Erythroblast (primary cell): ENCODE measurements around the gene GPANK1.

Experiments
- DNase-seq, 2 experiments: peaks; one replicate each; lab custom pipeline; 2025; lab: John Stamatoyannopoulos, UW
- GATA1 ChIP-seq: IDR thresholded peaks from 2 replicates; pipeline ENCODE4 v1.6.1; 2011; ENCODE audit warnings: low read depth, mild to moderate bottlenecking, control low read depth, low read length, moderate library complexity
- POLR2A ChIP-seq: IDR thresholded peaks from 2 replicates; pipeline ENCODE4 v1.6.1; 2011; ENCODE audit warnings: mild to moderate bottlenecking, low read length

The GPANK1 gene

GRCh38 chr6:31634969-31635575, 29.7 kb downstream of the GPANK1 start:
- TF ChIP-seq POLR2A = no peak
- DNase-seq = no peak

- TF ChIP-seq POLR2A = no peak
- no peak for TF ChIP-seq GATA1
- no peak for DNase-seq
Measured at GRCh38 chr6:31634131-31634530, 30.7 kb downstream of the GPANK1 start.

DNA sequence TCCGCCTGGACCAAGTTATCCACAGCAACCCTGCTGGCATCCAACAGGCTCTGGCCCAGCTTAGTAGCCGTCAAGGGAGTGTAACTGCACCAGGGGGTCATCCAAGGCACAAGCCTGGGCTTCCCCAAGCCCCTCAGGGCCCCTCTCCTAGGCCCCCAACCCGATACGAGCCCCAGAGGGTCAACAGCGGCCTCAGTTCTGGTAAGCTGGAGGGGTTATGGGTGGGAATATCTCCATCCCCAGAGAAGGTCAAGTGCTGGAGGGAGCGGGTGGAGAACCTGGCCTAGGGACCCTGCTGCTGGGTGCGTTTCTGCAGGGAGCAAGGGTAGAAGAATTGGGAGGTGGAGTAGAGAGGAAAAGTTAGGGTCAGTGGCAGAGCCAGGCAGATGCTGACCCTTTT, 31.4 kb downstream of the GPANK1 start:
- TF ChIP-seq GATA1 (no peak), POLR2A (no peak)
- no peak for DNase-seq

DNA sequence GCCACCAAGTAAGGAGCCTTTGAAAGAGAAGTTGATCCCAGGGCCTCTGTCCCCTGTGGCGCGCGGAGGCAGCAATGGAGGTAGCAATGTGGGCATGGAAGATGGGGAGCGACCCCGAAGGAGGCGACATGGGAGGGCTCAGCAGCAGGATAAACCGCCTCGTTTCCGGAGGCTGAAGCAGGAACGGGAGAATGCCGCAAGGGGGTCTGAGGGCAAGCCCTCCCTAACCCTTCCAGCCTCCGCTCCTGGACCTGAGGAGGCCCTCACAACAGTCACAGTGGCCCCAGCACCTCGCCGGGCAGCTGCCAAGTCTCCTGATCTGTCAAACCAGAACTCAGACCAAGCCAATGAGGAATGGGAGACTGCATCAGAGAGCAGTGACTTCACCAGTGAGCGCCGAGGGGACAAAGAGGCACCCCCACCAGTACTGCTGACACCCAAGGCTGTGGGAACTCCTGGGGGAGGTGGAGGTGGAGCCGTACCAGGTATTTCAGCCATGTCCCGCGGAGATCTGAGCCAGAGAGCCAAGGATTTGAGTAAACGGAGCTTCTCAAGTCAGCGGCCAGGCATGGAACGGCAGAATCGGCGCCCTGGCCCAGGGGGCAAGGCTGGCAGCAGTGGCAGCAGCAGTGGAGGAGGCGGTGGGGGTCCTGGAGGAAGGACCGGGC, 32.4 kb downstream of the GPANK1 start:
- TF ChIP-seq GATA1 (no peak), POLR2A (peak; percentile 18)
- no peak for DNase-seq

DNA sequence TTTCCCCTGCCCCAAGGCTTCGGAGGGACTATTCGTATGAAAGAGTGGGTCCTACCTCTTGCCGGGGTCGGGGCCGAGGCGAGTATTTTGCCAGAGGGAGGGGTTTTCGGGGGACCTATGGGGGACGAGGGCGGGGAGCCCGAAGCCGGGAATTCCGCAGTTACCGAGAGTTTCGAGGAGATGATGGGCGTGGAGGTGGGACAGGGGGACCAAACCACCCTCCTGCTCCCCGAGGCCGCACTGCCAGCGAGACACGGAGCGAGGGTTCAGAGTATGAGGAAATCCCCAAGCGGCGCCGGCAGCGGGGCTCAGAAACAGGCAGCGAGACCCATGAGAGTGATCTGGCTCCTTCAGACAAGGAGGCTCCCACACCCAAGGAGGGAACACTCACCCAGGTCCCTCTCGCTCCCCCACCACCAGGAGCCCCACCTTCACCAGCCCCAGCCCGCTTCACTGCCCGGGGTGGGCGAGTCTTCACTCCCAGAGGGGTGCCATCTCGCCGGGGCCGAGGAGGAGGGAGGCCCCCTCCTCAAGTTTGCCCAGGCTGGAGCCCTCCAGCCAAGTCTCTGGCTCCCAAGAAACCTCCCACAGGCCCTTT, 33.0 kb downstream of the GPANK1 start:
- no peak for DNase-seq
- no peak for TF ChIP-seq POLR2A
- TF ChIP-seq GATA1 = no peak

GRCh38 chr6:31631209-31631608, 33.6 kb downstream of the GPANK1 start:
- TF ChIP-seq GATA1 = no peak
- no peak for TF ChIP-seq POLR2A

GRCh38 chr6:31630177-31630934, 34.4 kb downstream of the GPANK1 start:
- DNase-seq = no peak
- TF ChIP-seq GATA1 (no peak), POLR2A (no peak)

More at GRCh38 chr6:31631209-31631608, 33.6 kb downstream of the GPANK1 start:
- DNase-seq = no peak

- TF ChIP-seq GATA1 = no peak
- TF ChIP-seq POLR2A = no peak
- DNase-seq = no peak
Measured at GRCh38 chr6:31629014-31629413, 35.8 kb downstream of the GPANK1 start.

- TF ChIP-seq POLR2A (no peak), GATA1 (no peak)
- no peak for DNase-seq
Measured at GRCh38 chr6:31627690-31628287, 37.0 kb downstream of the GPANK1 start.

- no peak for DNase-seq
Measured at GRCh38 chr6:31626952-31627351, 37.8 kb downstream of the GPANK1 start.

DNA sequence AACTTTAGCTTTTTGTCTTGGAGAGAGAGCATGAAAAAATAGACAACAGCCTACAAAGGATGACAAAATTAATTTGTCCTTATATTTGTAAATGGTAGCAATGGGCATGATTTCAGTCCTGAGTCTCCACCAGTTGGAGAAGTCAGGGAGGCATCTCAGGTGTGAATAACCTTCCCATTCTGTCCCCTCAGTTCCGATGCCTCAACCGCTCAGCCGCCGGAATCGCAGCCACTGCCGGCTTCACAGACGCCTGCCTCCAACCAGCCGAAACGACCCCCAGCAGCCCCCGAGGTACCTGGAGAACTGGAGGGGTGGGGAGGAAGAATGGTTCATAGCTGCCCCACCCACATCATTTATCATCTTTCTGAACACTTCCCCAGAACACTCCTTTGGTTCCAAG, 40.7 kb downstream of the GPANK1 start:
- no peak for TF ChIP-seq GATA1
- TF ChIP-seq POLR2A = no peak
- DNase-seq = no peak

More at GRCh38 chr6:31626952-31627351, 37.8 kb downstream of the GPANK1 start:
- no peak for TF ChIP-seq GATA1

DNA sequence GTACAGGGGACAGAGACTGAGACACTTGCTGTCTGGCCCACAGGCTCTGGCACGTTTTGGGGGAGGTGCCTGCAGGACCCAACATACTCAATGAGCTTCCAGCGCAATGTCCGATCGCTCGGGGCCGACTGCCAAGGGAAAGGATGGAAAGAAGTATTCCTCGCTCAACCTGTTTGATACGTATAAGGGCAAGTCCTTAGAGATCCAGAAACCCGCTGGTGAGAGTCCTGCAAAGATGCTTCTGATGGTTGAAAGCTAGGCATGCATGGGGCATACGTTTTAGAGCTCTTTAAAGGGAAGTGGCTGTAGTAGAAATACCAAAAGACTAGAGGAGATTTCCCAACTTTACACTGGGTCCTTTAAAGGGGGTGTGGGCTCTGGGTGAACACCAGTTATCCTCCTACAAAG, 42.1 kb downstream of the GPANK1 start:
- no peak for DNase-seq
- no peak for TF ChIP-seq POLR2A
- TF ChIP-seq GATA1 = no peak

DNA sequence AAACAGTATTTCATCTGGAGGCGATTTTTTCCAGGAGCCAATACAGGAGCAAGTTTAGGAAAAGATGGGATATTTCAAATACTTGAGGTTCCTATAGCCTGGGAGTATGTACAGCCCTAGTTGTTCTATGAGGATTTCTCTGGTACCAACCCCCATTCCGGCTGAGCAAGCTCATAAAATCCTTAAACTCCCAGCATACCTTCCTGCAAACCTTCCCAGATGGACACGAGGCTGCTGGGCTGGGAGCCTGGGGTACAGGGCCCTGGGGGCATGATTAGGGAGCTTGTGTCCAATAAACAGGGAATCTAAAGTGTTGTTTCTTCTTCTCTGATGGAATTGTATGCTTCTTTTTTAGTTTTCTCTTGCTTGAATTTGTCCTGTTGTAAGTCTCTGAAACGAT, 42.8 kb downstream of the GPANK1 start:
- TF ChIP-seq POLR2A = no peak
- TF ChIP-seq GATA1 = no peak
- peak in 1 of 2 experiments; percentile 35 for DNase-seq

GRCh38 chr6:31621320-31621939, 43.4 kb downstream of the GPANK1 start:
- peak; percentile 40 to 62 for DNase-seq
- no peak for TF ChIP-seq GATA1
